Brain microvascular endothelial cell (primary cell): ENCODE results near the gene NAA15.

ENCODE experiments used
- DNase-seq: peaks from one replicate; pipeline ENCODE4 v3.0.0-alpha.2; 2020
- H3K27ac ChIP-seq: fragments of 250-450 bp; sonication (Bioruptor Pico); 2 replicates; pipeline ENCODE4 v1.5.1; 2020; ENCODE audit warnings: mild to moderate bottlenecking, moderate library complexity
- H3K27me3 ChIP-seq: fragments of 250-450 bp; sonication (Bioruptor Pico); replicated peaks from 2 replicates; pipeline ENCODE4 v1.5.1; 2020; ENCODE audit warnings: mild to moderate bottlenecking
- H3K36me3 ChIP-seq: fragments of 250-450 bp; sonication (Bioruptor Pico); replicated peaks from 2 replicates; pipeline ENCODE4 v1.5.1; 2020; ENCODE audit warnings: mild to moderate bottlenecking
- H3K4me3 ChIP-seq: 2 replicates; pipeline ENCODE4 v1.5.1; 2011; ENCODE audit warnings: low read depth, mild to moderate bottlenecking, control low read depth, low read length, moderate library complexity
- CTCF ChIP-seq: IDR thresholded peaks from 2 replicates; pipeline ENCODE4 v1.5.1; 2011; ENCODE audit warnings: low read depth, mild to moderate bottlenecking, moderate library complexity, low read length, control low read depth, inconsistent platforms; ENCODE audit errors: missing control alignments
- in situ Hi-C: cut with HindIII; loops from 2 replicates; pipeline ENCODE4 v1.10.0; 2017; ENCODE audit warnings: low sequenced_read_pairs, low pct_ligation_motif_present

Gene NAA15

DNA sequence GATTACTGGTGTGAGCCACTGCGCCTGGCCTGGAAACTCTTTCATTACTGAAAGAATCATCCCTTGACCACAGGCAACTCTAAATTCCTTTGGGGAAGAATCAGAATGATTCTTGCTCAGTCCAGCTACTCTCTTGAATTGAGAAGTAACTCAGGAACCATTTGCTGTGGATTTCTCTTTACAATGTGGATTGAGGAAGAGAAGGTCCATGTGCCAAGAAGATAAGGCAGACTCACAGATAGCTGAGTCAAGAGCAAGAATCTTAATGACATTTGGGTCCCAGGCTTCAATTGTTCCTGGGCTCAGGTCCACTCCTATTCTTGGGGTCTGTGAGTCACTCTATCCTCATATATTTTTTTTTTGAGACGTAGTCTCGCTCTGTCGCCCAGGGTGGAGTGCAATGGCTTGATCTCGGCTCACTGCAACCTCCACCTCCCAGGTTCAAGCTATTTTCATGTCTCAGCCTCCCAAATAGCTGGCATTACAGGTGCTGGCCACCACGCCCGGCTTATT lies 15.1 kb upstream of the NAA15 start:
- no peak overlapping the region for H3K4me3 ChIP-seq
- no peak for TF ChIP-seq CTCF
- H3K27ac ChIP-seq: no peak overlapping the region
- no peak for DNase-seq
- H3K36me3 ChIP-seq: peaks cover 6% of the 10 kb centered on the region
- in situ Hi-C loops: no loop called here
- H3K27me3 ChIP-seq: no peaks in the 10 kb centered on the region

DNA sequence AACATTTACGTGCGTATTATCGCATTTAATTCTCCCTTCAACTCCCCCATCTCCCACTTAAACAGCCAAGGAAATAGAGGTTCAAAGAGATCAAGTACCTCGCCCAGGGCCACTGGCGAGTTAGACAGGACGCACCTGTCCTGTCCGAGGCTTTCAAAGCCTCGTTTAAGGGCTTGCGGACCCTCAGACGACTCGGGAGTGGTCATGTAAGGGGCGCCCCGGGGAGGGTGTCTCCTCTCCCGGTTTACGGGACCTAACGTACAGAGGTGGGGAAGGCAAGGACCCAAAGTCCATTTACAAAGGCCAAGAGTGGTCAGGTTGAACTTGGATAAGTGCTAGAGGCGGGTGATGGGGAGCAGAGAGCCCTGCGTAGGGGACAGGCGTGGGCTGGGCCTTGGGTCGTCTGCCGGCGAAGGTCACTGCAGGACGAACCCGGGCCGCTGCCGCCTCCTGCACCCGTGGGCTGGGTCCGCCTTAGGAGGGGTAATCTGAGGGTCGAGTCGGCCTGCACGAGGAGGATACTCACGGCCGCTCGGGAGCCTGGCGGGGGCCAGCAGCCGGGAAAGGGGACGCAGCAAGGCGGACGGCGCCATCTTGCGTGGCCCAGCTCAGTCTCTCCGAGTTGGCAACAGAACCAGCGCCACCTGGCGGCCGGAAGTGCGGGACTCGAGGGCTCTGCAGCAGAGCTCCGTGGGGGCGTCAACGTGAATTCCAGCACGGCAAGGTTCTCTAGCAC lies 5.9 kb upstream of the NAA15 start:
- no peaks in the 10 kb centered on the region for H3K27me3 ChIP-seq
- H3K27ac ChIP-seq: peak overlapping the region; percentile 52
- DNase-seq: peak; percentile 90
- peak overlapping the region; percentile 84 for H3K4me3 ChIP-seq
- H3K36me3 ChIP-seq: peaks cover 7% of the 10 kb centered on the region
- peak; percentile 94 for TF ChIP-seq CTCF
- in situ Hi-C loops: no loop called here

DNA sequence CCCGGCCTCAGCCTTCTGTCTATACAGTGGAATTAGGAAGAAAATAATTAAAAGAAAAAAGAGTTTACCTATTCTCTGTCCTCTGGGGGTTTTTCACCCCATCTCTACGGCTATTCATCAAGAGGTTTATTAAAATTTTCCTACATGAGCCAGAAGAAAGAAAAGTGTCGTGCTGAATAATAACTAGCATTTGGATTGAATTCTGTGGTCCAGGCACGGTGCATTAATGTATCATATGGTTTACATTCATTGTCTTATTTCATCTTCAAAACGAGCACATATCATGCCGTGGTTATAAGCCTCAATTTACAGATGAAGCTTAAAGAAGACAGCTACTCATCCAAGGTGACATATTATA lies 5.4 kb upstream of the NAA15 start:
- no peak for TF ChIP-seq CTCF
- Histone ChIP-seq H3K27ac (no peak overlapping the region), H3K36me3 (peaks cover 7% of the 10 kb centered on the region), H3K4me3 (peak overlapping the region; percentile 84), H3K27me3 (no peaks in the 10 kb centered on the region)
- in situ Hi-C loops: no loop called here
- no peak for DNase-seq

- DNase-seq: no peak
- no peak overlapping the region for H3K27ac ChIP-seq
- no peaks in the 10 kb centered on the region for H3K27me3 ChIP-seq
- H3K36me3 ChIP-seq: peaks cover 4% of the 10 kb centered on the region
- in situ Hi-C loops: no loop called here
- TF ChIP-seq CTCF: no peak
- H3K4me3 ChIP-seq: no peak overlapping the region
These were observed 4.3 kb upstream of the NAA15 start for GRCh38 chr4:139297001-139297410.

DNA sequence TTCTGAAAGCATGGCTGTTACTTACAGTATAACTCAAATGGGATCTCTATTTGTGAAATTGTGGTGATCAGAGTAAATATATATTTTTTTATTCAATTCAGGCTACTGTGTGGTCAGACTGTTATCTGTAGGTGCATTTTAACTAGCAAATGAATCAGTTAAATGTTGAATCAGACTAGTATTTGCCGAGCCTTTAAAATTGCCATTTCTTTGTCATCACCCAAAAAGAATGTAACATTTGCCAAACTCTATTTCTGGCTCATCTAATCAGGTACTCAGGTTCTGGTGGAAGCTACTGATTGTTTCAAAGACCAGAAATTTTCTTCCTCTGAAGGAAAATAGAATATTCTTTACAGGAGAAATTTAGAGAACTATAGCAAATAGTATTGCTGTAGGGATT lies 1.8 kb upstream of the NAA15 start:
- in situ Hi-C loops: no loop called here
- no peaks in the 10 kb centered on the region for H3K36me3 ChIP-seq
- DNase-seq: no peak
- H3K27me3 ChIP-seq: no peaks in the 10 kb centered on the region
- TF ChIP-seq CTCF: no peak
- no peak overlapping the region for H3K27ac ChIP-seq
- H3K4me3 ChIP-seq: no peak overlapping the region
